Stimulated activated CD8-positive, alpha-beta memory T cell treated with anti-CD3 and anti-CD28 coated beads, Interleukin-15, amount 100 ng/mL, for 4 hours (primary cell): ENCODE data around the gene ACAD10.
"Not testable (repeated sequence)": the region's sequence is repeated elsewhere in the genome, so short reads cannot be mapped to it uniquely, and the experiment has no call there.

ENCODE experiments used
- DNase-seq, 2 donors: peaks; one replicate each; pipeline ENCODE4 v3.0.0-alpha.2; 2020; ENCODE audit warnings: low read depth in 2 of 2

ACAD10 gene

DNA sequence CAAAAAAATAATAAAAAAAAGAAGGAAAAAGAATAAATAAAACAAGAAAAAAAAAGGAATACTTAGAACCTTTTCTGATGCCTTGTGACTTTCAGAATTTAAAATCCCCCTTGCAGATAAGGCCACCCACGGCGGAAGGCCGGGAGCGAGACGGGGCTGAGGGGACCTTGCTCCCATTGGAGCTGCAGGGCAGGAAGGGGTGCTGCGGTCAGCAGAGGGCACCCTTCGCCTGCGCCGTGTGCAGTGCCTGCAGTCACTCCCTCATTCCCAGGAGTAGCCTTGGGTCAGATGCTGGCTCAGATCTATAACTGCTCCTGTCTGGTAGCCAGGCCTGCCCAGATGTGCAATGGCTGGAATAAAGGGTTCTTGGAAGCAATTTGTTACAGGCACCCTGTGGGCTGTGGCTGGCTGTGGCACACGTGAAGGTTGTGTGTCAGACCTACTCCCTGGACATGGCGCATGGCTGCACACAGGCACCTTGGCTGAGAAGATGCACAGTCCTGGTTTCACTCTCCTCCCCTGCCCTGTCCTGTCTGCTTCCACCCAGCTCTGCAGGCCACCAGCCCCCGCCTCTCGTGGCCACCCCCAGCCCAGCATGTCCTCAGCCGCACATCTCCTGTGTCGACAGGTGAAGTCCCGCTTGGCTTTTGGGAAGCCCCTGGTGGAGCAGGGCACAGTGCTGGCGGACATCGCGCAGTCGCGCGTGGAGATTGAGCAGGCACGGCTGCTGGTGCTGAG, 67.5 kb downstream of the ACAD10 start:
- no peak for DNase-seq

- no peak for DNase-seq
These were observed 68.8 kb downstream of the ACAD10 start for GRCh38 chr12:111754671-111755070.

DNA sequence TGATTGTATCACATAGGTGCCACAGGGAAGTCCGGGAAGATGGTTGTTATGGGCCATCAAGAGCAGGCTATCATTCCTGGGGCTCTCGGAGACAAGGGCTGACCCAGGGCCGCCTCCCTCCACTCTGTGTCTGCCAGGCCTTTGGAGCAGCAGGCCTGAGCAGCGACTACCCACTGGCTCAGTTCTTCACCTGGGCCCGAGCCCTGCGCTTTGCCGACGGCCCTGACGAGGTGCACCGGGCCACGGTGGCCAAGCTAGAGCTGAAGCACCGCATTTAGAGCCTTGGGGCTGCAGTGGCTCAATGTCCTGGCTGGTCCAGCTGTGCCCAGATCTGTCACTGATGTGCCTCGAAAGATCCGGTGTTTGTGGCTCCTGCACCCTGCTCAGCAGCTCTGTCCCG, 70.3 kb downstream of the ACAD10 start:
- no peak for DNase-seq

DNA sequence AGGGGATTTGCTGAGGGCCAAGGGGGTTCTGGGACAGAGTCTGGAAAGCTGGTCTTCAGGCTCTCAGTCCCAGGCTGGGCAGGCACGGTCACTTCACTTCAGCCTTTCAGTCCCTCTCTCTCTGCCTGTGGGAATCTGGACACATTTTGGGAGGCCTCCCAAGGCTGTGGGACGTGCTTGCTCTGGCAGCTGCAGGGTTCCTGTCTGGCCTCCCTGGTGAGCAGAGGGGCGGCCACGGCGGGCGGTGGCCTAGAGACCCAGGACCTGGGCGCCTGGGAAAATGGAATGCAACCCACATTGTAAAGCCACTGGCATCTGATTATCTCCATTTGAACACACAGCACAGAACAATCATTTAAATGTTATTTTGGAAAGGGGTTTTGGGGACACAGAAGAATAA, 70.8 kb downstream of the ACAD10 start:
- no peak for DNase-seq

DNA sequence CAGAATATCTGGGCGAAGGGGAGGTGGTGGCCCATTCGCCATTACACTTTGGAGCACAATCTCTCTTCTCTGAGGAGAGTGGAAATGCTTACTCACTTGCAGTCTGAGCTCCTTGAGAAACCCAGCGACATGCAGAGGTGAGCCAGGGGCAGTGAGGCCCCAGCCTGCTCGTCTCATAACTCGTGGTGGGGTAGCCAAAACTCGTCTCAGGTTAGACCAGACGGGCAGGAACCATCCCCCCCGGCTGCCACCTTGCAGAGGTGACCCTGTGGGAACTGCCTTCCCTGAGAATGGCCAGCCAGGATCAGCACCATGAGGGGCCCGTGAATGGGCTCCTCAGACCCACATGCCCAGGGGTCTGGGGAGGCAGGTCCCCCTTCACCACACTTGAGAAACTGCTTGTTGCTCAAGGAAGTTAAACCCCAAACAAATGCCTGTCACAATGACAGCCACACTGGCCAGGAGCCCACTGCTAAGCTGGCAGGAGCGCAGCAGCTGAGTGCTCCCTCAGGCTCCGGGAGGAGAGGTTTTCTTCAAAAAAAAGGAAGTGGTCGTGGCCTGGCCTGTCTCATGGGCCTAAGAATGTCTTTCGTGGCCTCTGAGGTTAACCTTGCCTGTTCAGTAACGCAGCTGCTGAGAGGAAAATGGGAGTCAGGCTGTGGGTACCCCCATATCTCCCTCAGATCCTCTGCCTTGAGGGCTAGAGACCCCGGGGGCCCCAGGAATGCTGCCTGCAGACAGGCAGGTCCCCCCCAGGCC, 71.7 kb downstream of the ACAD10 start:
- DNase-seq, result no peak

DNA sequence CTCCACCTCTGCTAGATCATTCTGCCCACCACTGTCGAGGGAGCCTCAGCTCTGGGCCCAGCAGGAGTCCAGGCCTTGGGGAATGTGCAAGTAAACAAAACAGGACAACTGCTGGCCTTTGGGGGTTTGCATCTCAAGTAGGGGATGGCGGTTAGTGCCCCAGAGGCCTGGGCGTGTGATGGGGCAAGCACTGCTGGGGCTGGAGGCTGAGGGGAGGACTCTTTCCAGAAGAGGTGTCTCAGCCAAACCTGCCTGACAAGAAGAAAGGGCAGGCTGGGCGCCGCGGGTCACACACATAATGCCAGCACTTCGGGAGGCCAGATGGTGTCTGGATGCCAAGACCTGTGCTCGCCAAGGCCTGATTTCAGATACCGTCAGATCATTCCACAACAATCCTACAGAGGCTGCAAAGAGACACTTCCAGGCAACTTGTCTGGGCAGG, 72.3 kb downstream of the ACAD10 start:
- DNase-seq, result no peak

DNA sequence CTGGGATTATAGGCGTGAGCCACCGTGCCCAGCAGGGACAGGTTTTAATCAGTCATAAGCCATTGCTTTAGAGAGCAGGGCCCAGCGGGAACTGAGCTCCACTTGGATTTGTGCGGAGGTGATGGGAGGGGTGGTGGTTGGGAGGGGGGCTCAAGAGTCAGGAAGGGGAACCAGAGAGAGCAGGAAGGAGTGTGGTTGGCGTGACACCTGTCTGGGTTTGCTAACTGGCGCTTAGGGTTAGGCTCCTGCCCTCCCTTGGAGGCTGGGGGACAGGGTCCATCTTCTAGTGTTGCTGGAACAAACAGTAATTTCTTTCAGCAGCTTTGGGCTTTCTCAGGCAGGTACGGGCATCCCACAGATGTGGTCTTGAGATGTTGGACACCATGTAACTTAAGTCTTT, 73.4 kb downstream of the ACAD10 start:
- no peak for DNase-seq

- DNase-seq, result no peak
These were observed 74.1 kb downstream of the ACAD10 start for GRCh38 chr12:111759991-111760390.

DNA sequence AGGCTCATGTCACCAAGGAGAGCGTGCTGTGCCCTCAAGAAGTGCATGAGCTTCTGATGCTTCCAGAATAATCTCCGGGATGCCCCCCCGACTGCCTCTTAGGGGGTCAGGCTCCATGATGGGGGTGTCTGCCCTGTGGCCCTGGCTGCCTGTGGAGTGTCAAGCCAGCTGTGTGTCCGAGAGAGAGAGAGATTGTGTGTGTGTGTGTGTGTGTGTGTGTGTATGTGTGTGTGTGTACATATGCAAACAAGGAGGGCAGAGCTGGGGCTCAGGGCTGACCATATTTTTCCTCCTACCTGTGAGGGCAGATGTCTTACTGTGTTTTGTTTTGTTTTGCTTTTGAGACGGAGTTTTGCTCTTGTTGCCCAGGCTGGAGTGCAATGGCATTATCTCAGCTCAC, 75.2 kb downstream of the ACAD10 start:
- no peak for DNase-seq

DNA sequence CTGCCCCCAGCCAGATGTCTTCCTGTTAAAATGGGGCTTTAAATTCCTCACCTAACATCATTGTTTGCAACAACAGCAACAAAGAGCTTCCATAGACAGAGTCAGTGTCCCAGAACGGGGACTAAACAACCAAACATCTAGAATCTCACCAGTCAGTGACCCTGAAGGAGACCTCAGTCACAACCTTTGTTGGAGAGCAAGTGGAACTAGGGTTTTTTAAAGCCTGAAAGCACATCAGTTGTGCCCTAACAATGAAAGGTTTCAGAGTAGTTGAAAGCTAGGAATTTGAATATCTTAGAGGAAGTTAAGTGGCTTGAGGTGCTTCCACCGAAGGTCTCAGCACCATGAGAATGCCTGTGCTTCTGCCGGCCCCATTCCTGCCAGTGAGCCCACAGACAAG, 75.9 kb downstream of the ACAD10 start:
- no peak for DNase-seq

DNA sequence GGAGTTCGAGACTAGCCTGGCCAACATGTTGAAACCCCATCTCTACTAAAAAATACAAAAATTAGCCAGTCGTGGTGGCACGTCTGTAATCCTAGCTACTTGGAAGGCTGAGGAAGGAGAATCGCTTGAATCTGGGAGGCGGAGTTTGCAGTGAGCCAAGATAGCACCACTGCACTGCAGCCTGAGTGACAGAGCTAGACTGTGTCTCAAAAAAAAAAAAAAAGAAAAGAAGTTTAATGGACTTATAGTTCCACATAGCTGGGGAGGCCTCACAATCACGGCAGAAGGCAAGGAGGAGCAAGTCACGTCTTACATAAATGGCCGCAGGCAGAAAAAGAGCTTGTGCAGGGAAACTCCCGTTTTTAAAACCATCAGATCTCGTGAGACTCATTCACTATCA, 77.7 kb downstream of the ACAD10 start:
- DNase-seq, result not testable (repeated sequence)

DNA sequence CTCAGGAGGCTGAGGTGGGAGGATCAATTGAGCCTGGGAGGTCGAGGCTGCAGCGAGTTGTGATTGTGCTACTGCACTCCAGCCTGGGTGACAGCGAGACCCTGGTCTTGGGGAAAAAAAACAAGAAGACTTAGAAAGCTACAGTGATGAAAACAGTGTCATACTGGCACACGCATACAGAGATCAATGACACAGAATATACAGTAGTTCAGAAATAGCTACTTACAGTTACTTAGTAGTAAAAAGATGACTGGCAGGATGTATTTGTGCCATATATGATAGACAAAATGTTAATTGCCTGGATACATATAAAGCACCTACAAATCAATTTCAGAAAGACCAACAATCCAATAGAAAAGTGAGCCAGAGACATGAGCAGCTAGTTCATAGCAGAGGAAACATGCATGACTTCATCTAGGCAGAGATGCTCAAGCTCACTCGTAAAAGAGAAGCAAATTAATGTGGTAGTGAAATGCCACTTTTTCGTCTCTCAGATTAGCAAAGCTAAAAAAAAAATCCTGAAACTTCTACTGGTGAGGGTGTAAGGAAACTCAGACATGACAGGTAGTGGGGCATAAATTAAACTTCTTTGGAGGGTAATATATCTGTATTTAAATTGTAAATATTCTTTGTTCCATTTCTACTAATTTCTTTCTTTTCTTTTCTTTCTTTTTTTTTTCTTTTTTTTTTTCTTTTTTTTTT, 78.4 kb downstream of the ACAD10 start:
- DNase-seq, result no peak

DNA sequence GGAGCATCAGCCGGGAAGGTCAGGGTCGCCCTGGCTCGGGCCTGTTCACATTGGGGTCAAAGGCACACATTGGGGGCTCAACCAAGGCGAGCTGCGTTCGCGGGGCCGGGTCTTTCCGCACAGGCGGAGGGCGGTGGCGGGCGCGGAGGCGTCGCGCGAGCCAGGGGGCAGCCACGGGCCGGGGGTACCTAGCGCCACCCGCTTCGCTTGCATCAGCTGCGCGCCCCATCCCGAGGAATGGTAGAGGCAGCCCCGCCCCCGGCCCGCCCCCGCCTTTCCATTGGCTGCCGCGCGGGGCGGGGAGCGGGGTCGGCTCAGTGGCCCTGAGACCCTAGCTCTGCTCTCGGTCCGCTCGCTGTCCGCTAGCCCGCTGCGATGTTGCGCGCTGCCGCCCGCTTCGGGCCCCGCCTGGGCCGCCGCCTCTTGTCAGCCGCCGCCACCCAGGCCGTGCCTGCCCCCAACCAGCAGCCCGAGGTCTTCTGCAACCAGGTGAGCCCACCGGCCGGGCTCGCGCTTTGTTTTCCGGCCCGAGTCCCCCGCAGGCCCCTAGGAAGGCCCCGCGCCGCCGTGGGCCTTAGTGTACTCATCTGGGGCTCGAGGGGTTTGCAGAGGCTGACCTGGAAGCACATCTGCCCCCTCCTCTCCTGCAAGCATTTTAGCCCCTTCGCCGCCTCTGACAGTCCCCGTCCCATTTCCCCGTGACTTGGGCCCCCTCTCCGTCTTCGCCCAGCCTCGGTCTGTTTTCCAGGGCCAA, 80.9 kb downstream of the ACAD10 start, which contains the start of gene ALDH2:
Gene ALDH2, plus strand, starts transcription at position 326 of the 754 bp plus-strand sequence. Its CDS starts 50 bp downstream, at position 376.
- no peak for DNase-seq

GRCh38 chr12:111767362-111768158, 81.7 kb downstream of the ACAD10 start:
- no peak for DNase-seq

DNA sequence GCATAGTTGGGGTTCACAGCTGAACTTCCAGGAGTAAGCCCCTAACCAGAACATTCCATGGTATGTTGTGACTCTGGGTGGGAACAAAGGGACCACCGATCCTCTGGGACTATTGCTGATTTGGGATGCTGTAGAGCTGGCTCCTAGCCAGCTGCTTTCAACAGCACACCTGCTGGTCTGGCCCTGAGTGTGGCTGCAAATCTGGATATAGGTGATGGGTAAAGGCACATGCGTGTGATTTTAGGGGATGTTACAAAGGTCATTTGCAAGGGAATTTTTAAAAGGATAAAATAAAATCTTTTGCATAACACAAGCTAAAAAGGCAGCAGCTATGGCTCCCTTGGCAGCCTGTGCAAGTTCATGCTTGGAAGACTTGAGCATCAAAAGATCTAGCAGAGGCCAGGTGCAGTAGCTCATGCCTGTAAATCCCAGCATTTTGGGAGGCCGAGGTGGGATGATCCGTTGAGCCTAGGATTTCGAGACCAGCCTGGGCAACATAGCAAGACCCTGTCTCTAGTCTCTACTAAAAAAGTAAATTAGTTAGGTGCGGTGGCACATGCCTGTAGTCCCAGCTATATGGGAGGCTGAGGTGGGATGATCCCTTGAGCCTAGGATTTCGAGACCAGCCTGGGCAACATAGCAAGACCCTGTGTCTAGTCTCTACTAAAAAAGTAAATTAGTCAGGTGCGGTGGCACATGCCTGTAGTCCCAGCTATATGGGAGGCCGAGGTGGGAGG, 82.5 kb downstream of the ACAD10 start:
- no peak for DNase-seq

DNA sequence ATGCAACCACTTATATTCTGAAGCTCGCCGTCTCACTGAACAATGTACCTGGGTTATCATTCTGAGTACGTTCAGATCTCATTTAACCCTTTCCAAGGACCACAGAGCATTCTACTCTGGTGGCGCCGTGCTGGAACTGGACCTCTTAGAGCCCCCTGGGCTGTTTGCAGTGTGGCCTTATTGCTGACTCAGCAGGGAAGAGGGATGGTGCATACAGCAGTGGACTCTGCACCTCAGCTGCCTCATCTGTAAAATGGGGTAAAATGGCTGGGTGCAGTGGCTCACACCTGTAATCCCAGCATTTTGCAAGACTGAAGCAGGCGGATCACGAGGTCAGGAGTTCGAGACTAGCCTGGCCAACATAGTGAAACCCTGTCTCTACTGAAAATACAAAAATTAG, 83.7 kb downstream of the ACAD10 start:
- DNase-seq, result no peak

DNA sequence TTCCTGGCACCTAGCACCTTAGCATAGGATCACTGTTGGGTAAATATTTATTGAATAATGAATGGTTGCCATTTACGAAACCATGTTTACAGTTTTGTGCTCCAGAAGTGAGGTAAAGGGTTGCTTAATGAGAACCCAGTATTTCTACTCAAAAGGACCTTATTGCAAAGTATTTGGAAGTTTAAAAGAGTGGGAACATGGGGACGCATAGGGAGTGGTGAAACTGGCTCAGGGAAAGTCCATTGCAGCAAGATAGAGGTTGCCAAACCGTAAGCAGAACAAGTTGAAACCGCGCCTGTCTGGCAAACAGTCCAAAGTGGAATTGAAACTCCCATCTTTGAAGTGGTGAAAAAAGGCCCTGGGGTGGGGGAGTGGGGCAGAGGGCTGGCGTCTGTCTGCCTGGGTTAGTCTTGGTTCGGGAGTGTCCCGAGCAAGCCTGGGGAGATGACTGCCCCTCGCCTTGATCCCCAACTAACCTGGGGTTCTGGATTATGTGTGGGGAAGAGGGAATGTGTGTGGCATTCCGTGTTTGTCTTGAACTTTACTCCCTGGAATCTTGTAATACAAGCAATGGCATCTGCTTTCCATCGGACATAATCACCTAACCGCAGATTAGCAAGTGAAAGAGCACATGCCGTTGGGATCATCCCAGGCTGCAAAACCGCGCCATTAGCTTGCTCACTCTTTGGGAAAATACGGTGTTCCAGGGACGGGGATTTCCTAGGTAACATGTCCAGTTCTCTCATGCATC, 88.1 kb downstream of the ACAD10 start:
- DNase-seq, result no peak

DNA sequence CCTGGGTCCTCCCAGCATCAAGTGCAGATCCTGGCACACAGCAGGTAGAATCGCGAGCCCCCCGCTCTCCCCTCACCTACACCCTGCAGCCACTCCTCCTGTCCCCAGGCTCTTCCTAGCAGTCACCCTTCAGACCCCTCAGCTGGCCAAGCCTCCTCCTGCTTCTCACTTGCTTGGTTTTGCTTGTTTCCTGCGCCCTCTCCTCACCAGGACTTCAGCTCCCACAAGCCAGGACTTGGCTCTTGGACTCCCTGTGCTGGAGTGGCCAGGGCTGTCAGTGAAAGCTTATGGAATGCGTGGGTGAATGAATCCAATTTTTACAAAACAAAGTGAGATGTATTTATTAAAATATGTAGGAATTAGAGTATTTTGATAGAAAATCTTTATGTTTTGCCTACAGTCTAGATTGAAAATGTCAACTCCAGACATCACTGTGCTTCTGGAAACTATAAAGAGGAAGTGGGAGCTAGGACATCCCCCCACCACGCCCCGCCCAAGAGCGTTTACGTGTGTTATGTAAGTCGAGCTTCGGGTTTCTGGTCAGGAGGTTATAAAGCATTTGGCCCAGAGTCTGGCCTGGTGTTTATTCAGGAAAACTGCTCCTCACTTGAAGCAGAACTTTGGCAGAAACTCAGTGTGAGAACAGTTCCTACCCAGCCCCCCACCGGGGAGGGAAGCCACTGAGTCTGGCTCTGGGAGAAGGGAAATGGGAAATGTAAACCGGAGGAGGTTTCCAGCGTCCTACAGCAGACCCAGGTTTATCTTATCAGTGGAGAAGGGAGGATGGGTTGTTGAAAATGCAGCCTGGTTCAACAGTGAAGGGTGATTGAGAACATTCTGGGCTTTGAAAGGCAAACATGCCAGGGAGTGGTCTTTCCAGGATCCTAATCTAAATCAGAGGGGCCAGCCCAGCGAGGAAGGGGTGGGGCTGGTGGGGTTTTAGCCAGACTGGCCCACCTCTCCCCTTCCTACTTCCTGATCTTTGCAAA, 89.6 kb downstream of the ACAD10 start:
- no peak for DNase-seq
